DMS114 treated with DMSO at 0.1 percent for 48 hours (cell line): Measurements from ENCODE around the gene DENND5B.
A peak's percentile ranks its signal among the peaks of the same experiment; 100 is the strongest.
"Not testable (repeated sequence)": the region's sequence is repeated elsewhere in the genome, so short reads cannot be mapped to it uniquely, and the experiment has no call there.

Experiments
- DNase-seq: peaks from one replicate; lab custom pipeline; 2025; ENCODE audit not compliant: unreplicated experiment; lab: John Stamatoyannopoulos, UW

DENND5B gene

GRCh38 chr12:31560516-31560915, 30.4 kb downstream of the DENND5B start:
- no peak for DNase-seq

- DNase-seq, result no peak
These were observed 32.4 kb downstream of the DENND5B start for GRCh38 chr12:31558521-31558920.

- no peak for DNase-seq
These were observed 33.2 kb downstream of the DENND5B start for GRCh38 chr12:31557707-31558106.

- not testable (repeated sequence) for DNase-seq
These were observed 35.5 kb downstream of the DENND5B start for GRCh38 chr12:31555466-31555865.

- not testable (repeated sequence) for DNase-seq
These were observed 40.3 kb downstream of the DENND5B start for GRCh38 chr12:31550590-31550989.

GRCh38 chr12:31536672-31537071, 54.3 kb downstream of the DENND5B start:
- no peak for DNase-seq

GRCh38 chr12:31533470-31533869, 57.5 kb downstream of the DENND5B start:
- no peak for DNase-seq

GRCh38 chr12:31531893-31532292, 59.0 kb downstream of the DENND5B start:
- no peak for DNase-seq

GRCh38 chr12:31528095-31528494, 62.8 kb downstream of the DENND5B start:
- no peak for DNase-seq

- no peak for DNase-seq
These were observed 63.9 kb downstream of the DENND5B start for GRCh38 chr12:31527083-31527482.

- DNase-seq, result no peak
These were observed 64.8 kb downstream of the DENND5B start for GRCh38 chr12:31526158-31526546.

GRCh38 chr12:31525496-31526157, 65.3 kb downstream of the DENND5B start:
- no peak for DNase-seq

GRCh38 chr12:31524791-31525495, 66.0 kb downstream of the DENND5B start:
- DNase-seq, result no peak

GRCh38 chr12:31523306-31523705, 67.6 kb downstream of the DENND5B start:
- no peak for DNase-seq

GRCh38 chr12:31522607-31523006, 68.3 kb downstream of the DENND5B start:
- DNase-seq, result no peak

GRCh38 chr12:31521964-31522363, 69.0 kb downstream of the DENND5B start:
- no peak for DNase-seq

GRCh38 chr12:31519511-31519910, 71.4 kb downstream of the DENND5B start:
- DNase-seq, result no peak

GRCh38 chr12:31518680-31519227, 72.2 kb downstream of the DENND5B start:
- DNase-seq, result peak; percentile 24

- no peak for DNase-seq
These were observed 72.9 kb downstream of the DENND5B start for GRCh38 chr12:31517994-31518393.

- DNase-seq, result no peak
These were observed 74.2 kb downstream of the DENND5B start for GRCh38 chr12:31516702-31517101.

- DNase-seq, result no peak
These were observed 76.0 kb downstream of the DENND5B start for GRCh38 chr12:31514912-31515311.

- DNase-seq, result no peak
These were observed 80.9 kb downstream of the DENND5B start for GRCh38 chr12:31510034-31510433.
